HG03442 (cell line): ENCODE results near the gene SH2B3.
"Not testable (repeated sequence)": the region's sequence is repeated elsewhere in the genome, so short reads cannot be mapped to it uniquely, and the experiment has no call there.

ENCODE experiments used
- ATAC-seq: cut with Tn5 transposase; IDR thresholded peaks from one replicate; pipeline ENCODE4 v1.9.1; 2021; ENCODE audit warnings: mild to moderate bottlenecking, moderate library complexity; ENCODE audit not compliant: unreplicated experiment

Gene SH2B3

DNA sequence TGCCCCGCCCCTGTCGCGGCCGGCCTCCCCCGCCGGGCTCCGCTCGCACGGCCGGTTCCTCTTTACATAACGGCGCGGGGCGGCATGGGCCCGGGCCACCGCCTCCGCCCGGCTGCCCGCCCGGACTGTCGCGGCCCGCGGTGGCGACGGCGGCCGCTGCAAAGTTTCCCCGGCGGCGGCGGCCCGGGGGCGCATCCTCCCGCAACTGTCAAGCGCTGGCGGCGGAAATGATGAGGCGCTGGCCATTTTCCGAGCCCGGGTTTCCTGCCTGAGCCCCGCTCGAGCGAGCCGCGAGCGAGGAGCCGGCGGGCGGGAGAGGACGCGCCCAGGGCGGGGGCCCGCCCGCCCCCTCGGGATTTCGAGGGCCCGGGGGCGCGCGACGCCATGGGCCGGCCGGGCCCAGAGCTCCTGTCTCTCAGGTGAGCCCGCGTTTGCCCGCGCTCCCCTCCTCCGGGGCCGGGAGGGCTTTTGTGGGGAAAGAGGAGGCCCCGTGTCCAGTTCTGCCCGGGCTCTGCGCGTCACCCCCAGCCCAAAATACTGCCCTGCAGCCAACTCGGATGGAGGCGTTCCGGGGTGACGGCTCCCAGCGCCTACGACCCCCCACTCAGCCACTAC, at the start of gene SH2B3:
SH2B3 (plus strand) TSS at position 65 of the 615 bp plus-strand sequence. CDS start 12,223 bp downstream, outside the sequence.
- no peak for ATAC-seq

DNA sequence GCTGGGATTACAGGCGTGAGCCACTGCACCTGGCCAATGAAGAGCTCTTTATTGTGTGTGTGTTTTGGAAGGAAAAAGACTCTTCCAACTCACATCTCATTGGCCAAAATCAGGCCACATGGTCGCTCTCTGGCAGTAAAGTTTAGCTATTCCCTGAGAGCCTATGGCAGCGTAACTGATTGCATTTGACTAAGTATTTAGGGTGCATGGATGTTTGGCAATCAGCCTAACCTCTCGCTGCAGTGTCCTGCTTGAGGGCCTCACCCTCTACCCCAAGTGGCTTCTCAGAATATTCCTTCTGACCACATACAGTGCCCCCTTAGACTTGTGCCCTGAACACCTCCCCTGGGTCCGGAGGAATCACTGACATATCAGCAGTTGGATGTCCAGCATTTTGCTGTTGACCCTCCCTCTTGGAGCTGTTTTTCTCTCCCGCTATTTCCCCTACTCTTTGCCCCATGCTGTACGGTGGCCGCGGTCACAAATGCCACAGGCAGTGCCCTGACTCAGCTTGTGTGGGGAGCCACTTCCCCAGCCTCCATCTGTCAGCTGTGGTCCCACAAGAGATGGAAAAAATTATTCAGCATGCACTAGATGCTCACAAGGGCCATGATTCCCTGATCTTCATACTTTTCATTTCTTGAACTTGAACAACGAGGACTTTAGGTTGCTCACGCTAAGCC, 46.4 kb upstream of the SH2B3 start:
- ATAC-seq = no peak

- ATAC-seq = no peak
Measured at GRCh38 chr12:111359914-111360276, 45.8 kb upstream of the SH2B3 start.

- ATAC-seq = no peak
Measured at GRCh38 chr12:111360325-111360930, 45.3 kb upstream of the SH2B3 start.

DNA sequence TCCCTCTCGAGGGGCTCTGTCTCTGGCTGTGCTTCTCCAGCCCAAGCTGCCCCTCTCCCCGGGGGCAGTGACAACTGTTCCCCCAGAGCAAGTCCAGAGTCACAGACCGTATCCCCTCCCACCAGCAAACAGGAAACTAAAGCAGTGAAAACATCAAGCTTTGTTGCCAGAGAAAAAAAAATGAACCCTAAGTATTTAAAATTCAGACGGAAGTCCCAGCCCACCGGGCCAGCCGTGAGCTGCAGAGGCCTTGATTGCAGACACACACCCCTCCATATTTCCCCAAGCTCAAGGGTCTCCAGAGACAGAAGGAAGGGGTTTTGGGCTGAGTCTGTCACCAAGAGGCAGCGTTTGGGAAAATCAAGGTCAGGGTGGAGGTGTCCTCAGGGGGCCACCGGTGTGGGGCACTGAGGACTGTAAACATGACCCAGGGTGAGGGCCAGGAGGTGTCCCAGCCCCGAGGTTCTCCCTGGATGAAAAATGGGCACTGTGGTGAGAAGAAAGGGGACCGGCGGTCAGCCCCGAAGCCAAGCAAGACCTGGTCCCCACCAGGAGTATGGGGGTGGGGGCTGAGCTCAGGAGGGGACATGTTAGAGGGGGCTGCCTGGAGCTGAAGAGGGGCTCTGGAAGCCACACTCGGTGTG, 44.5 kb upstream of the SH2B3 start:
- ATAC-seq = no peak

GRCh38 chr12:111361717-111362576, 43.8 kb upstream of the SH2B3 start:
- ATAC-seq = no peak

- ATAC-seq = no peak
Measured at GRCh38 chr12:111362687-111363475, 42.8 kb upstream of the SH2B3 start.

DNA sequence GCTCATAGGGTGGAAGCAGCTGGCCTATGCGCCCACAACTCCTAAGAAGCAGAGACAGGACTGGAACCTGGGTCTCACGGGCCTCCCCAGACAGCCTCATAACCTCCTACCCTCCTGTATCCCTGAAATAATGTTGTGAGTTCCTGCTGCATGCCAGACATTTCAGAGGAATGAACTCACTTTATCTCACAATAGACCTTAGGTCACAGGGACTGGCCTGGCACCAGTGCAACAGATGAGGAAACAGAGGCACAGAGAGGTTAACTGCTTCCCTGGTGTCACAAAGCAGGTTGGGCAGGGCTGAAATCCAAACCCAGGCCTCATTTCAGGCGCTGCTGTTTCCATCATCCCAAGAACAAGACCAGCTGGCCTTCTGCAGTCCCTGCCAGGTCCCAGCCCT, 42.1 kb upstream of the SH2B3 start:
- no peak for ATAC-seq

GRCh38 chr12:111366075-111366474, 39.6 kb upstream of the SH2B3 start:
- no peak for ATAC-seq

DNA sequence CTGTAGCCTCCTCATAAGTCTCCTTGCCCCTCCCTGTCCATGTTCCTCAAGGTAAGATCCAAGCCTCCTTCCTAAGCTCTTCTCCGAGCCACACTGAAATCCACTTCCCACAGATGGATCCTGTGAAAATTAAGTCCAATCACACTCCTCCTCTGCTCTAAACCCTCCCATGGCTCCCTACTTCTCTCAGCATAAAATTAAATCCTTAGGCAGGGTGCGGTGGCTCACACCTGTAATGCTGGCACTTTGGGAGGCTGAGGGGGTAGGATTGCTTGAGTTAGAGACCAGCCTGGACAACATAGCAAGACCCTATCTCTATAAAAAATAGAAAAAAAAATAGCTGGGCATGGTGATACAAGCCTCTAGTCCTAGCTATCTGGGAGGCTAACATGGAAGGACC, 39.1 kb upstream of the SH2B3 start:
- no peak for ATAC-seq

GRCh38 chr12:111367661-111368221, 38.0 kb upstream of the SH2B3 start:
- no peak for ATAC-seq

GRCh38 chr12:111368291-111368787, 37.4 kb upstream of the SH2B3 start:
- ATAC-seq = no peak

DNA sequence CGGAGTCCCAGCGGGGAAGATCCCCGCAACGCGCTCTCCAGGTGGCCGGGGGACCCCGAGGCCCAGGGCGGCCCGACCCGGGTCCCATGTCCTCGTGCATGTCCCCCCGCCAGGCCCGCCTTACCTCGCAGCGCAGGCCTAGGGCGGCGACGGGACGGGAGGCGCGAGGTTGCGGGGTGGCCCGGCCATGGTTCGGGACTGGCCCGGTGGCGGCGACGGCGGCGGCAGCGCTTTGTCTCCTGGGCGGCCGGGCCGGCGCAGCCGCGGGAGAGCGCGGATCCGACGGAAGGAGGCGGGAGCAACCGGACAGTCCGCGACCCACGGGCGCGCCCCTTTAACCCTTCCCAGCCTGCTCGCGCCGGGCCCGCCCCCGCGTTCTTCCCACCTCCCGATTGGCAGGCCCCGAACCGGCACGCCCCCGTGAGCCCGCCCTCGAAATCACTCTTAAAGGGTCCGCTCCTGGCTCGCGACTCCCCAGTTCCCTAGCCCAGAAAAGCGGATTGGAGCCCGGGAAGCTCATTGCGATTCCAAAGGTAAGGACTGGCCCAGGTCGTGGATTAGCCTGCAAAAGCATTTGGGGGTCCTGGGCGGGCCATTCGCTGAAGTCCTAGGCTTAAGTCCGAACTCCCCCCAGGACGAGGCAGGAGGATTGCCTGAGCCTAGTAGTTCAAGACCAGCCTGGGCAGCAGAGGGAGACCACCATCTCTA, 36.8 kb upstream of the SH2B3 start, which contains the start of gene PHETA1:
PHETA1 (minus strand) TSS at position 308 of the 708 bp plus-strand sequence. CDS start 5,668 bp downstream, outside the sequence.
- ATAC-seq = peak; percentile 91

DNA sequence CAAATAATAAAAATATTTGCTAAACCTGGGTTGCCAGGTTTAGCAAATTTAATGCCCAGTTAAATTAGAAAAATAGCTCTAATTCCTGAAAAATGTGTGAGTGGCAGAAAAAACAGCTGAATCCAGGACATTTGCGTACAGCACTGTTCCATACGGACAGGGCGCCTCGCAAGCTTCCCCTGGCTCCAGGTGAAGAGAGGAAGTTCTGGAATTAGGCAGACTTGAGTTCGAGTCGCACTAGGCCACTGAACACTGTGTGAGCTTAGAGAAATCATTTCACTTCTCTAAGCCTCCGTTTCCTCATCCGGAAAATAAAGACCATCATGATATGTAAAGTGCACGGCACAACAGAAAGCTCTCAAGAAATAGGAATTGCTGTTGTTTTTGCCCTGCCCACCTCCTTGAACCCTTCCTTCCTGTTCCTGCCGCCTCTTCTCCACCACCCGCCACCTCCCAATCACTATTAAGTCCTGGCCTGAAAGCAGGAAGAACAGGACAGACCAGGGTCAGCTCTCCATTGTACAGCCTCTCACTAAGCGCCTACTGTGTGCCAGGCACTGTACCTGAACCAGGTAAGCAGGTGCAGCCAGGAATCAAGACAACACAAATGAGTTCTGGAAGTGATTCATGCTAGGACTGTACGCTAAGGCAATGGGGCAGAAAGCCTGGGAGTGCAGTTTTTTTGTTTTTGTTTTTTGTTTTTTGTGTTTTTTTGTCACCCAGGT, 36.1 kb upstream of the SH2B3 start:
- no peak for ATAC-seq

- ATAC-seq = not testable (repeated sequence)
Measured at GRCh38 chr12:111373231-111373630, 32.5 kb upstream of the SH2B3 start.

DNA sequence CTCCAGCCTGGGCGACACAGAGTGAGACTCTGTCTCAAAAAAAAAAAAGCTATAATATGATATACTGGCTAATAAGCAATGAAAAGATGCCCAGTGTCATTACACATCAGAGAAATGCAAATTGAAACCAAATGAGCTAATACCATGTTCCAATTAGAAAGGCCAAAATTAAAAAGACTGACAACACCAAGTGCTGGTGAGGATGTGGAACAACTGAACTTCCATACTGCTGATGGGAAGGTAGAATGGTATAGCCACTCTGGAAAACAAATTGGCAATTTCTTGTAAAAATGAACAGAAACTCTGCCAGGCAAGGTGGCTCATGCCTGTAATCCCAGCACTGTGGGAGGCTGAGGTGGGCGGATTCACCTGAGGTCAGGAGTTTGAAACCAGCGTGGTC, 28.3 kb upstream of the SH2B3 start:
- no peak for ATAC-seq

DNA sequence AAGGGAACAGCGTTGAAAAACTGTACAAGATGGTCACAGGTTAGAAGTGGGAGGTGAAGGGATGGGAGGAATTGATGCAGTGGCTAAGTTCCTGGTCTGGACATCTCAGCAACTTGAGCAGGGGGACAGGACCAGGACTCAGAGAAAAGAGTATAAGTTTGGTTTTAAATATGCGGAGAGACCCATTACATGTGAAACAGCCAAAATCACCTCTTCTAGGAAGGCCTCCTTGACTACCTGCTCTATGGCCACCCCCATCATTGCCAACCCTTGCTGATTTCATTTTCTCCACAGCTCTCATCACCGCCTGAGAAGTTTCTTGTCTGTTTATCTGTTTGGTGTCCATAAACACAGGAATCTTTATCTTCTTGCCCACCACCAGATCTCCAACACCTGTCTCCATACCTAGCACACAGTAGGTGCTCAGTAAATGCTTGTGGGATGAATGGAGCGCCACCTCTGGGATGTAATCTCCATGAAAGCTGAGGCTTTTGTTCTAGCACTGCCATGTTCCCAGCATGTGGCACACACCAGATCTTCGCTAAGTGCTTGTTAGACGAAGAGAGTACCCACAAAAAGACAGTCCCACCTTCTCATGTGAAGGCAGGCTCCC, 25.7 kb upstream of the SH2B3 start:
- ATAC-seq = no peak

- ATAC-seq = no peak
Measured at GRCh38 chr12:111384596-111384995, 21.1 kb upstream of the SH2B3 start.
